GM21390 (cell line): Measurements from ENCODE around the gene DLGAP1.
A peak's percentile ranks its signal among the peaks of the same experiment; 100 is the strongest.
"Not testable (repeated sequence)": the region's sequence is repeated elsewhere in the genome, so short reads cannot be mapped to it uniquely, and the experiment has no call there.

Experiments used
- ATAC-seq: cut with Tn5 transposase; IDR thresholded peaks from one replicate; pipeline ENCODE4 v1.9.1; 2021; ENCODE audit not compliant: unreplicated experiment

DLGAP1 gene

DNA sequence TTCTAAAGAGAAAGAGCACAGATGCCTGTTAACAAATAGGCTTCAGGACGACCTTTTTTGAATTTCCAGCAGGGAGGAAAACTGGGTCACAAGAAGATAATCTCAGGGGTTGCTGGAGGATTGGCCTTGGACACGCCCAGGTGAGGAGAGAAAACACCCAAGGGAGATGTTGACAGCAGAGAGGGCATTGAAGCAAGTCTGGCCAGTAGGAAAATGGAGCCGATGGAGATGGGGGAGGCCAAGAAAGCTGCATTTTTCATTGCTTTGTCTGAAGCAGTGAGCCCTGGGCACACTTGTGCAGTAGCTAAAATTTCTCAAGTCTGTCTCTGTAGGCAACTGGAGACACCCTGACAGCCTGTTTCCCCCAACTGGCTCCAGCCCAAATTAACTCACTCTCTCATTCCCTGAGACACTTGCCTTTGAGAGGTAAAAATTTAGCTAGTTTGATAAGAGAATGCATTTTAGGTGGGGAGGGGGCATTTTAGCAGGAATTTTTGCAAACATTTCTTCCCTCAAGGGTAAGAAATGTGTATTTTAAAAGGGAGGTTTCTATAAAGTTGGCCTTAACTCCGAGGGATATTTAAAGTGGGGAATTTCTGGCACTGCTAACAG is 839.6 kb downstream of the DLGAP1 start:
- ATAC-seq: no peak

DNA sequence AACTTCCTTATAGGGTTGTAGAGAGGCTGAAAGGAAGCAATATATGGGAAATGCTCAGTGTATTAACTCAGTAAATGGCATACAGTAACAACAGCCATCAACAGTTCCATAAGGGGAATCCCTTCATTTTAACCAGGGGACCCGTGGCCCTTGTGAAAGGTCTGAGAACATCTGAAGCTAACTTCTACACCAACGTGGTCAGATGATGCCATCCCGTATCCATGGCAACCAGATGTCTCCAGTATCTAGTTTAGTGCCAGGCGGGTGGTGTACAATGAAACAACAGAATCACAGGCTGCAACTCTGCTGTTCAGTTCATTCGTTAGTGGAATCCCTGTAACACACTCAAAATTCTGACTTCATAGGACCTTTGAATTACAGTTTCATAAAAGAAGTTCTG is 842.8 kb downstream of the DLGAP1 start:
- no peak for ATAC-seq

DNA sequence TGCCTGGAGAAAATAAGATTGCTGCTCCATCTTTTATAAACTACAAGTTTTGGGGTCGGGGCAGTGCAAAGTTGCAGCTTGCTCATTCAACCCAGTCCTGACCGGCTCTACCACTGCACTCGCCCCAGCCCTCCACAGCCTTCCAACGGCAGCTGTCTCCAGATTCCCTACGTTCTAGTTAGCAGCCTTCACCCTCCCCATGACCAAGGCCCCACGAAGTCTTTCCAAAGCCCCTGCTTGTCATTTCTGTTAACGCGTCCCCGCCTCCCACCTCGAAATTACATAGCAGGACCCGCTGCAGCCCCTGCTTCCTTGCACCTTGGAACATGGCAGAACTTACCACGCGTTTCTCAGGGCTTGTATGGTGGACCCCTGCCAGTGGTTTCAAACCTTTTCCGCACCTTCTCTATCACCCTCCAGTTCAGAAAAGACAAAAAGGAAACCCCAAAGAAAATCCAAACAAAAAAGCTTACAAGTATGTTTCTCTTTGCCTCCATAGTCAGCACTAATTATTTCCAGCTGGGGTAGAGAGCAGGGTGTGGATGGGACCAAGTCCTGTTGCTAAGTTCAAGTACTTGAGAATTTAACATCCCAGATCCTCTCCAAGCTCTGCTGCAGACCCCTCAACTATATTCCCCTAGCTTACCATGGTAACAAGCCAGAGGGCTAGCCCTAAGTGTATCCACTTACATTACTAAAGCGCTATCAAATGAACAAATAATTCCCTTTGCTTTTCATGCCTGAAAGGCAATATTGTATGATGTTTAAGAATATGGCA is 843.6 kb downstream of the DLGAP1 start:
- ATAC-seq: no peak

DNA sequence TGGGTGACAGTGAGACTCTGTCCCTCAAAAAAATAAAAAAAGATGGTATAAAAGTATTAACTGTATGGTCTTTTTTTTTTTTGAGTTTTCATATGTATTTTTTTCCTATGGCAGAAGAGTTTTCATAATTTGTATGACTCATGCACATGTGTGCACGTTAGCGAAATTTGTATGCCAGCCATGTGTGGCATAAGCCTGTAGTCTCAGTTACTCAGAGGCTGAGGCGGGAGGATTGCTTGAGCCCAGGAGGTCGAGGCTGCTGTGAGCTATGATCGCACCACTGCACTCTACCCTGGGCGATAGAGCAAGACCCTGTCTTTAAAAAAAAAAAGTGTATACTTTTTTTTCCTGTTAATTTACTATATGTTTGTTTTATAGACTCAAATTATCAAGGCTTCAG is 844.3 kb downstream of the DLGAP1 start:
- ATAC-seq: no peak

DNA sequence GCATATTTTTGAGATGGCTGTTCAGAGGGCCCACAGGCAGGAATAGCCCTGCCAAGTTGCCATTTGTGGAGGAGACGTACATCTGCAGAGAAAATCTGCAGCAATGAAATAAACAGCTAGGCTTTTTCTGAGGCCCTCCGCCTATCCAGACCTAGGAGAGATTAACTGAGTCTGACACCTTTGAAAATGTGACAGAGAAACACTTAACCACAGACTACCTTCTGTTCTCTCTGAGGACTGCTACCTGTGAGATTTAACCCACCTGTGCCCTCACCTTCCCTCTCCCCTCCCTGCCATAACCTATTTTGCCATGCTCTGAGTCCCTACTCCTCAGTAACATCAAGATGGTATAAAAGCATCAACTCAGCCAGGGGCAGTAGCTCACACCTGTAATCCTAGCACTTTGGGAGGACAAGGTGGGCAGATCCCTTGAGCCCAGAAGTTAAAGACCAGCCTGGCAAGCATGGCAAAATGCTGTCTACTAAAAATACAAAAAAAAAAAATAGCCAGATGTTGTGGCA is 844.9 kb downstream of the DLGAP1 start:
- ATAC-seq: no peak

DNA sequence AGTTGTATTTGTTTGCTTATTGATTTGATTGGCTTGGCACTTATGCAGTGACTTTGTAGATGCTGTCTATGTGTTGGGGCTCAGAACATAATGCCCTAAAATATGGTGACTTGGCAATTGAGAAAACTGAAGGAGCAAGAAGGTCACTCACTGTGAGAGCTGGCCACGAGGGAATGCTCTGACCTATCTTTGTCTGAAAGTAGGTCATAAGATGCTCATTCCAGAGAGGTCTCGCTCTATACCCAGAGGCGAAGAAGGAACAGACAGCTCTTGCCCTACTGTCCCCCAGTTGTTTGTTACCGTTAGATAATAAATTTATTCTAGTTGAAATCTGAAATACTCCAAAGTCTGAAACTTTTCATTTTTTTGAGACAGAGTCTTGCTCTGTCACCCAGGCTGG is 846.6 kb downstream of the DLGAP1 start:
- no peak for ATAC-seq

DNA sequence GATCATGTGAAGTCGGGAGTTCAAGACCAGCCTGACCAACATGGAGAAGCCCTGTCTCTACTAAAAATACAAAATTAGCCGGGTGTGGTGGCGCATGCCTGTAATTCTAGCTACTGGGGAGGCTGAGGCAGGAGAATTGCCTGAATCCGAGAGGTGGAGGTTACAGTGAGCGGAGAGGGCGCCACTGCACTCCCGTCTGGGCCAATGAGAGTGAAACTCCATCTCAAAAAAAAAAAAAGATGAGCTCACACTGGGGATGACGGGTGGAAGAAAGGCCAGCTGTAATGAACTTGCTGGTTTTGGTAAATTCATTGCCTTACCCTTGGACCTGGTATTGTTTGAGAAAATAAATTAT is 847.0 kb downstream of the DLGAP1 start:
- not testable (repeated sequence) for ATAC-seq

DNA sequence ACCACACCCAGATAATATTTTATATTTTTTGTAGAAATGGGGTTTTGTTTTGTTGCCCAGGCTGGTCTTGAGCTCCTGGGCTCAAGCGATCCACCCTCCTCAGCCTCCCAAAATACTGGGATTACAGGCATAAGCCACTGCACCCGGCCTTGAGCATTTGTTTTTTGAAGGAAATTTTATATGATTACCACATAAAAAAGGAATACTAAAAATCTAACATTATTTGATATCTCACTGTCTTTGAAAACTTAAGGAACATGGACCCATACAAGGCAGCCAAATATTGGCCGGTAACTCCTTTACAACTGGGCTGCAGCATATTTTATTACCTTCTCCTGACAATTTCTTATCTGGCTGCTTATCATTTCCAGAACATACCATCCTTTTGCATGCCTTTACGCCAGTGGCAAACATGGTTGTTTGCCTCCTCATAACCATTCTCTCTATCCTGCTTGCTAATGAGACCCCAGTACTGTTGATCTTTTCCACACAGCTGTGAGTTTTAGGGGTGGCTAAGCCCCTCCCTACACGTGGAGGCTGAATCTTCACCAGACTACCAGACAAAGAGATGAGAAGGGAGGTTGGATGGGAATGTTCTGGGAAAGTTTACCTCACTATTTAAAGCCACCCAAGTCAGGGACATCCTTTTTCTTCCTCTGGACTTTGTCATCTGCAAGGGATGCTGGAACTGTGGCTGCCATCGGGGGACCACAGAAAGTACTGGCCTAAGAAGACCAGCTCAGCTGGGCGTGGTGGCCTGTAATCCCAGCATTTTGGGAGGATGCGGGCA is 847.6 kb downstream of the DLGAP1 start:
- no peak for ATAC-seq

DNA sequence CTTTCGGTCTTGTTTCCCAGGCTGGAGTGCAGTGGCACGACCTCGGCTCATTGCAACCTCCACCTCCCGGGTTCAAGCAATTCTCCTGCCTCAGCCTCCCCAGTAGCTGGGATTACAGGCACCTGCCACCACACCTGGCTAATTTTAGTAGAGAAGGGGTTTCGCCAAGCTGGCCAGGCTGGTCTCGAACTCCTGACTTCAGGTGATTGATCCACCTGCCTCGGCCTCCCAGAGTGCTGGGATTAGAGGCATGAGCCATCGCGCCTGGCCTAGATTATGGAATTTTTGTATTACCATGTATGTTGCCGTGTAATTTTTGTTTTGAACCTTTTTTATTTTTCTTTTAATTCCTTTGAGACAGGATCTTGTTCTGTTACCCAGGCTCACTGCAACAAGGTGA is 848.2 kb downstream of the DLGAP1 start:
- not testable (repeated sequence) for ATAC-seq

DNA sequence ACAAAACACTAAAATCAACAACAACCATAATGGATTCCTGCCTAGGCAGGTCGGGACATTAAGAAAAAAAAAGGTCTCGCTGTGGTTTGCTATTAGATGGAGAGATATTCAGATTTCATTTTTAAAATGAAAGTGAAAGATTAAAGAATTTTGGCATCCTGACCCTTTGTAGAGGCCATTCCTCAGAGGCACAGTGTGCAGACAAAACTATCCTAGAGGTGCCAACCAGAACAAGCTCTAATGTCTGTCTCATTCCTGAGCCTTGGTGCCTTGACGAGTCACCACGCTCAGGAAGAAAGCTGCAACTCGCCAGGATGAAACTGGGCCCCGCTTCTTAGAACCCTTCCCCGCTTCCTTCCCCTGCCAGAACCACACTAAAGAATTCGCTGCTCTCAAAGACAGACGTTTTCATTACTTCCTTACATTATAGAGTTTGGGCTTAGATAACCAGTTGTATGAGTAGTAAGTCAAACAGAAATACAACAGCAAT is 849.1 kb downstream of the DLGAP1 start:
- no peak for ATAC-seq

DNA sequence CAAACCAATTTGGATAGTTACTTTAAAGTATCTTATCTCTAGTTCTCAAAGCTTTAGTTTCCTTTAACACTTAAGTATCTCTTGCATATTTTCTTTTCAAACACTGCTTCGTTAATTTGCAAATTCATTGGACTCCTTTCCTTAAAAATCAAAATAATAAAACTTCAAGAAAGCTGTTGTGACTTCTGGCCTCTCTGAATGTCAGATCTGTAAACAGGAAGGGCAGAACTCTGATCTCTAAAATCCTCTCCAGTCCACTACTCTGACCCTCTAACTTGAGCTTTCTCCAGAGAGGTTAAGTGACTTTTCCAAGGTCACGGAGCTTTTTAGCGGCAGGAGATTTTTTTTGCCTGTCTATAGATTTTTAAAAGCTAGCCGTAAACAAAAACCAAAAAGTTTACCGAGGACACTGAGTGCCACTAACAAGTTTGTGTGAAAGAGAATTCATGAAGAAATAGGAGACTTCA is 849.6 kb downstream of the DLGAP1 start:
- ATAC-seq: no peak

DNA sequence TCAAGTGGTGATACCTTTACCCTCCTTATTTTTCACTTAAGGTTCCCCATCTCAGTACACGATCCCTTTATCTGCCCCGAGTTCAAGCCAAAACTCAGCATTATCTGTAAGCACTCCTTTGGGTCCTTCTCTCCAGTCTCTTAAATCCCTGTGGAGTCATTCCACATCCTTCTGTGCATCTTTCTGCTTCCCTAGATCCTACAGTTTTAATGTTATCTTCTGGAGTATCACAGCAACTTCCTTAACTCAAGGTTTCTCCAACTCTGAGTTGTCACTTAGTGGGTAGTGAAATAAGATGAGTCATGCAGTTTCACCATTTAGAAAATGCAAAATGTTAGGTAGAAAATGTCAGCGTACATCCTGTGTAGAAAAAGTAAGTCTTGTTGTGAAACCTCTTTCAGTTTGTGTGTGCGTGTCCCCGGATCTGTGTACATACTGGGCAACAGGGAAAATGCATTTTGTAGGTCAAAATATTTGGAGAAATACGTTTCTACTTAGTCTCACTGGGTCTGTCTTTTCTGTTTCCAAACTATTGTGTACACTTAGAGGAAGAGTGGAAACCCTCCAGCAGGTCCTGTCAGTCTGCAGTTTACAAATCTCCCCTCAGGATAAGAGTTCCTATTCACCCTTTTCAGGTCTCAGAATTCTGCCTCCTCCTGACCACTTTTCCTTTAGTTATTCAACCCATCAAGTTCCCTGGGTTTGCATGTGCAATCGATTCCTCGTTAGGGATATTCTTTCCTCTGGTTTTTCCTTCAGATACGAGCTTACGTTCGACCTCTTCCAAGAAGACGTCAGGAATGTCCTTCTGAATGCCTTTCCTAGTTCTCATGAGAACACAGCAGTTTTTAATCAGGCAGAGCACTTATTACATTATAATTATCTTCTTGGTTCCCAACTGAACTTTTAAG is 850.4 kb downstream of the DLGAP1 start:
- ATAC-seq: peak; percentile 89

DNA sequence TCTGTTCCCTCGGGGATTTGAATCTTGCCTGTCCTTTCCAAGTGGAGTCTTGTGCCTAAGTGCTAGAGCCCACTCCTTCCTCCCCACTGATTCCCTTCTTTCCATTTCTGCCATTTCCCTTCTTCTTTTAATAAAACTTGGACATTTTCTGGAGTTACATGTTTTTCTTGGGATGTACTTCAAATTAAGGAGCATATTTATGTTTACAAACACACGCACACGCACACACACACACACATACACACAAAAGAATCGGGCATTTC is 850.9 kb downstream of the DLGAP1 start:
- no peak for ATAC-seq

DNA sequence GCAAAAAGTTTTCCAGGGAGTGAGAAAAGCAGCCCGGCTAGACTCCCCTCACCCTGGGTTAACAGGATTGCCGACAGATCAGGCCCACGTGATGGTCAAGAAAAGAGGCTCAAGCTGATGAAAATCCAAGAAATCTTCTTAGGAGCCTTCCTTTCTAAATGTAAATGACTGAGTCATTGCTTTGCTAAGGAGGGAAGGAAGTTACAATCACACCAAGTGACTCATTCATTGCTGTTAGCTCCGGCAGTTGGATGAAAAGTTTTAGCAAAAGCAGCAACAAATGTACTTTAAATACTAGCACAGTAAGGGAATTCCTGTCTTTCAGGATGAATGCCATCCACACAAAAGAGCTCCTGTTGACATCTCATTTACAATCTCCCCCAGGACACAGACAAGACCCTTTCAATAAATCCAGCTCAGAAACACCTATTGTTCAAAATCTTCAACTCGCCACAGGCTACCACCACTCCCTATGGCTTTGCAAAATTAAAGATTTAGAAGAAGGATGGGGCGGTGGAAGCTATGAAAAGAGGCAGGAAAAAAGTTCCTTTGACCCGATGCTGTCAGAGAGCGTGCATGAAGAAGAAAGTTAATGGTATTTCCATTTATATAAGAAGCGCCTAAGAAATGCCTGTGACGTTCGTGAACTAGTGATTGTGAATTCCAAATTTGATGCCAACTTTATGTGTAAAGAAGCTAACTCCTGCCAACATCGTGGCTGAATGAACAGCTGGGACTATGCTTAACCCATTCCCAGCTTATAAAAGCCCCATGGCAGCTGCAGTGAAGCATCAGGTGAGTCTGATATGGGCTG is 851.5 kb downstream of the DLGAP1 start:
- ATAC-seq: peak; percentile 34

DNA sequence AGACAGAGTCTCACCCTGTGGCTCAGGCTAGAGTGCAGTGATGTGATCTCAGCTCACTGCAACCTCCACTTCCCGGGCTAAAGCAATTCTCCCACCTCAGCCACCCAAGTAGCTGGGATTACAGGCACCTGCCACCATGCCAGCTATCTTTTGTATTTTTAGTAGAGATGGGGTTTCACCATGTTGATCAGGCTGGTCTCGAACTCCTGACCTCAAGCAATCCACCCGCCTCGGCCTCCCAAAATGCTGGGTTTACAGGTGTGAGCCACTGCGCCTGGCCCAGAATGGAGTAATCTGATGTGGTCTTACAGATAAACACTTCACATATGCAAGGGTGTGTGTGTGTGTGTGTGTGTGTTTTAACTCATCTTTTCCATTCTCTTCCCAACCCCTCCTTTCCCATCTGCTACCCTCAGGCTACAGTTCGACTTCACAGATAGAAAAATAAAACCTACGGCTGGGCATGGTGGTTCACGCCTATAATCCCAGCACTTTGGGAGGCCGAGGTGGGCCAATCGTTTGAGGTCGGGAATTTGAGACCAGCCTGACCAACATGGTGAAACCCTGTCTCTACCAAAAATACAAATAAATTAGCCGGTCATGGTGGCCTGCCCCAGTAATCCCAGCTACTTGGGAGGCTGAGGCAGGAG is 853.9 kb downstream of the DLGAP1 start:
- not testable (repeated sequence) for ATAC-seq

DNA sequence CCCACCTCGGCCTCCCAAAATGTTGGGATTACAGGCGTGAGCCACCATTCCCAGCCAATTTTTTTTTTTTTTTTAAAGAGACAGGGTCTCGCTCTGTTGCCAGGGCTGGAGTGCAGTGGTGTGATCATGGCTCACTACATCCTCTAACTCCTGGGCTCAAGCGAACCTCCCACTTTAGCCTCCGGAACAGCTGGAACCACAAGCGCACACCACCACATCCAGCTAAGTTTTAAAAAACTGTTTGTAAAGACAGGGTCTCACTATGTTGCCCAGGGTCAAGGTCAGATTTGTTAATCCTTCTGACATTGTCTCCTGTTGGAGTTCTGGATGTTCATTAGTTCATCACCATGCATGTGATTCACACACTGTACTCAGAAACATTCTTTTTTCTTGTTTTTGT is 855.2 kb downstream of the DLGAP1 start:
- no peak for ATAC-seq

DNA sequence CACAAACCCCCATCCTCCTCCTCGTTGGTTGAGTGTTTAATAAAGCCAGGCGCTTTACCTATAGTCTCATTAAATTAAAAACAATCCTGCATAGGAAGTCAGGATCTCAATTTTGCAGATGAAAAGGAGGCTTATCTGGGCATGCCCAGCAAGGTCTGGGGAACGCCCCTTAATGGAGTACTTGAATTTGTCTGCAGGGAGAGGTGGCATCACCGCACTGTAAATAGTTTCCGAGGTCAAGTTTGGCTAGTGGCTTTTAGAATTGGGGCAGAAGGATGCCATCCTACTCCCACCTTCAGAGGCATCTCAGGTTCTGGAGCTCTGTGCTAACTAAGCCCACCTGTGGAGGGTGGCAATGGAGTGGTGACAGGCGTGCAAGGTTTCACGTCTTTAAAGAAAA is 855.9 kb downstream of the DLGAP1 start:
- ATAC-seq: no peak

DNA sequence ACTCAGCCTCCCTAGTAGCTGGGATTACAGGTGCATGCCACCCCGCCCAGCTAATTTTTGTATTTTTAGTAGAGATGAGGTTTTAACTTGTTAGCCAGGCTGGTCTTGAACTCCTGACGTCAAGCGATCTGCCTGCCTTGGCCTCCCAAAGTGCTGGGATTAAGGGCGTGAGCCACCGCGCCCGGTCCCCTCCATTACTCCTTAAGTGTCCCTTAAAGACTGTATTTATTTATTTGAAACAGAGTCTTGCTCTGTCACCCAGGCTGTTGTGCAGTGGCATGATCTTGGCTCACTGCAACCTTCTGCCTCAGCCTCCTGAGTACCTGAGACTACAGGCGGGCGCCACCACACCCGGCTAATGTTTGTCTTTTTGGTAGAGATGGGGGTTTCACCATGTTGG is 856.5 kb downstream of the DLGAP1 start:
- no peak for ATAC-seq
